CD14-positive monocyte (primary cell): ENCODE measurements around the gene LCA5L. TPM values are rescaled to one million over a fixed set of nuclear protein-coding genes. Genes with fewer than 3 reads are reported as not detected.
A peak's percentile ranks its signal among the peaks of the same experiment; 100 is the strongest.

Experiments
- DNase-seq, 3 donors: peaks; one replicate each; pipeline ENCODE4 v3.0.0-alpha.2; 2011 to 2022
- H2AFZ ChIP-seq: 2 replicates; pipeline ENCODE4 v1.6.0; 2012; ENCODE audit warnings: mild to moderate bottlenecking, low read depth, low read length, inconsistent platforms; ENCODE audit not compliant: insufficient read depth, poor library complexity, severe bottlenecking
- H3K27ac ChIP-seq, 2 donors: 1 replicate in 1 of 2; 2 replicates in 1 of 2; pipeline ENCODE4 v1.5.1; 2012 to 2013; ENCODE audit warnings: low read length in 2 of 2, control low read depth in 1 of 2, inconsistent platforms in 1 of 2, low read depth in 1 of 2, mild to moderate bottlenecking in 1 of 2
- H3K27me3 ChIP-seq, 2 donors: one replicate each; pipeline versions ENCODE4 v1.6.0 to v1.6.1; 2011 to 2013; ENCODE audit warnings: low read length in 2 of 2; ENCODE audit not compliant: control insufficient read depth in 2 of 2, insufficient read depth in 2 of 2
- H3K36me3 ChIP-seq, 2 donors: replicated peaks in 1 of 2; 1 replicate in 1 of 2; 2 replicates in 1 of 2; pipeline versions ENCODE4 v1.5.1 to v1.6.1; 2012 to 2013; ENCODE audit warnings: low read length in 2 of 2, control low read depth in 1 of 2, inconsistent platforms in 1 of 2, mild to moderate bottlenecking in 1 of 2; ENCODE audit not compliant: insufficient read depth in 2 of 2, control insufficient read depth in 1 of 2
- H3K4me1 ChIP-seq, 2 donors: 1 replicate in 1 of 2; 2 replicates in 1 of 2; pipeline versions ENCODE4 v1.5.1 to v1.6.1; 2012 to 2013; ENCODE audit warnings: low read length in 2 of 2, control low read depth in 1 of 2, inconsistent platforms in 1 of 2, mild to moderate bottlenecking in 1 of 2, moderate library complexity in 1 of 2; ENCODE audit not compliant: insufficient read depth in 2 of 2, control insufficient read depth in 1 of 2
- H3K4me2 ChIP-seq: replicated peaks from 2 replicates; pipeline ENCODE3; 2012; ENCODE audit warnings: low read length, moderate library complexity, mild to moderate bottlenecking; ENCODE audit not compliant: poor library complexity, severe bottlenecking; ENCODE audit errors: extremely low read depth
- H3K4me3 ChIP-seq, 3 experiments: fragments of 200-600 bp in 1 of 3; sonication (generic) in 1 of 3; replicated peaks in 1 of 3; 1 replicate in 2 of 3; 2 replicates in 1 of 3; pipeline ENCODE4 v1.5.1; 2011 to 2013; ENCODE audit warnings: low read length in 3 of 3, mild to moderate bottlenecking in 3 of 3, control low read depth in 2 of 3, low read depth in 2 of 3, inconsistent platforms in 1 of 3, moderate library complexity in 1 of 3
- H3K79me2 ChIP-seq: 2 replicates; pipeline ENCODE4 v1.6.0; 2012; ENCODE audit warnings: mild to moderate bottlenecking, control low read depth, inconsistent platforms, low read length, moderate library complexity; ENCODE audit not compliant: insufficient read depth
- H3K9ac ChIP-seq: 2 replicates; pipeline ENCODE4 v1.6.0; 2017; ENCODE audit warnings: low read length, mild to moderate bottlenecking; ENCODE audit not compliant: insufficient read depth, poor library complexity, severe bottlenecking
- H3K9me3 ChIP-seq, 2 donors: replicated peaks in 1 of 2; 1 replicate in 1 of 2; 2 replicates in 1 of 2; pipeline versions ENCODE4 v1.5.1 to v1.6.1; 2012 to 2013; ENCODE audit warnings: low read length in 2 of 2, control low read depth in 1 of 2; ENCODE audit not compliant: control insufficient read depth in 1 of 2, insufficient read depth in 1 of 2
- H4K20me1 ChIP-seq: 2 replicates; pipeline ENCODE4 v1.6.0; 2012; ENCODE audit warnings: mild to moderate bottlenecking, low read length, control low read depth, moderate library complexity; ENCODE audit not compliant: insufficient read depth
- H3K27ac Mint-ChIP-seq, 7 donors: one replicate each; pipeline ENCODE4 v1.8.0; 2020; ENCODE audit warnings: mild to moderate bottlenecking in 7 of 7, mixed read lengths in 7 of 7, moderate library complexity in 6 of 7, inconsistent platforms in 2 of 7
- H3K27me3 Mint-ChIP-seq, 3 donors: one replicate each; pipeline ENCODE4 v1.8.0; 2021 to 2022; ENCODE audit warnings: low read depth in 3 of 3, mild to moderate bottlenecking in 3 of 3, mixed read lengths in 3 of 3, moderate library complexity in 3 of 3, inconsistent platforms in 1 of 3
- H3K36me3 Mint-ChIP-seq, 2 donors: one replicate each; pipeline ENCODE4 v1.8.0; 2020; ENCODE audit warnings: mixed read lengths in 2 of 2, inconsistent platforms in 1 of 2, mild to moderate bottlenecking in 1 of 2
- H3K4me1 Mint-ChIP-seq: one replicate; pipeline ENCODE4 v1.8.0; 2020; ENCODE audit warnings: mild to moderate bottlenecking, mixed read lengths
- H3K4me3 Mint-ChIP-seq, 2 donors: one replicate each; pipeline ENCODE4 v1.8.0; 2020; ENCODE audit warnings: mild to moderate bottlenecking in 2 of 2, mixed read lengths in 2 of 2, moderate library complexity in 1 of 2
- H3K9me3 Mint-ChIP-seq, 7 donors: one replicate each; pipeline ENCODE4 v1.8.0; 2020 to 2022; ENCODE audit warnings: mixed read lengths in 7 of 7, mild to moderate bottlenecking in 6 of 7, moderate library complexity in 6 of 7, inconsistent platforms in 2 of 7
- WGBS: methylation state at CpG from one replicate; pipeline ENCODE4 v1.1.5; 2013; ENCODE audit warnings: missing lambda C conversion rate; ENCODE audit not compliant: insufficient coverage; 5-methylcytosine and 5-hydroxymethylcytosine counted together
- intact Hi-C, 2 donors: fragments of 100-400 bp; cut with micrococcal nuclease; formaldehyde crosslinking; loops; one replicate each; pipeline versions ENCODE4 v1.15.0 to v1.15.1; 2023
- polyA plus RNA-seq, 3 donors: library from polyadenylated mRNA; depleted of rRNA in 1 of 3; unstranded in 2 of 3; stranded (reverse) in 1 of 3; fragments of 300-500 nt in 2 of 3; fragments of >200 nt in 1 of 3; fragmentation: Illumina TruSeq in 2 of 3; gene quantifications; 1 replicate in 2 of 3; 2 replicates in 1 of 3; pipeline ENCODE4 v1.2.3, GENCODE V29; 2012 to 2021
- TF ChIP-seq, protein P1 (sequence below): fragments of 200-600 bp; IDR thresholded peaks from one replicate; pipeline ENCODE4 v1.8.0; 2022; ENCODE audit warnings: antibody characterized with exemption, mild to moderate bottlenecking

The LCA5L gene
- polyA plus RNA-seq, 3 donors: 0.12 TPM; not detected in 2

DNA sequence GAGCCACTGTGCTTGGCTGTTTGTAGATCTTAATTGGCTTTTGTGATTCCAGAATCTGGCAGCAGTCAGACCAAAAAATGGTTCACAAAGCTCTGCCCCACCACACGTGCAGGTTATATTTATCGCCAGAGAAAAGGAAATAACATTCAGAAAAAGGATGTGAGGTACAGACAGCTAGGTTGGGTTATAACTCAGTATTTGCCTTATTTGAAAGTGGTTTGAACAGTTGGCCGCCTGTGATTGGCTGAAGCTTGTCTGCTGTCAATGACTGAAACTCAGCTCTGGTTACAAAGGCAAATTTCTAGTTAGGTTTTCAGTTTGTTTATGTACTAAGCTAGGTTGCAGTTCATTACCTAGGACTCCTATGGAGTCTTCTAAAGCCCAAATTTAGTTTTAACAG is 15.8 kb upstream of the LCA5L start:
- Histone ChIP-seq H3K9ac (no peak overlapping the region), H3K4me1 (no peaks in the 10 kb centered on the region), H3K4me2 (no peak overlapping the region), H4K20me1 (no peaks in the 10 kb centered on the region), H3K9me3 (peaks cover 0 to 1% of the 10 kb centered on the region in 2 donors), H3K27ac (no peak overlapping the region), H3K27me3 (no peaks in the 10 kb centered on the region), H3K4me3 (no peak overlapping the region), H2AFZ (no peak overlapping the region), H3K79me2 (no peaks in the 10 kb centered on the region), H3K36me3 (no peaks in the 10 kb centered on the region)
- H3K4me3 Mint-ChIP-seq: no peak overlapping the region
- no peak overlapping the region for H3K27ac Mint-ChIP-seq
- WGBS: 100% methylated on average over 1 of the region's 3 CpGs
- intact Hi-C loops: no loop called here
- TF ChIP-seq, protein P1, sequence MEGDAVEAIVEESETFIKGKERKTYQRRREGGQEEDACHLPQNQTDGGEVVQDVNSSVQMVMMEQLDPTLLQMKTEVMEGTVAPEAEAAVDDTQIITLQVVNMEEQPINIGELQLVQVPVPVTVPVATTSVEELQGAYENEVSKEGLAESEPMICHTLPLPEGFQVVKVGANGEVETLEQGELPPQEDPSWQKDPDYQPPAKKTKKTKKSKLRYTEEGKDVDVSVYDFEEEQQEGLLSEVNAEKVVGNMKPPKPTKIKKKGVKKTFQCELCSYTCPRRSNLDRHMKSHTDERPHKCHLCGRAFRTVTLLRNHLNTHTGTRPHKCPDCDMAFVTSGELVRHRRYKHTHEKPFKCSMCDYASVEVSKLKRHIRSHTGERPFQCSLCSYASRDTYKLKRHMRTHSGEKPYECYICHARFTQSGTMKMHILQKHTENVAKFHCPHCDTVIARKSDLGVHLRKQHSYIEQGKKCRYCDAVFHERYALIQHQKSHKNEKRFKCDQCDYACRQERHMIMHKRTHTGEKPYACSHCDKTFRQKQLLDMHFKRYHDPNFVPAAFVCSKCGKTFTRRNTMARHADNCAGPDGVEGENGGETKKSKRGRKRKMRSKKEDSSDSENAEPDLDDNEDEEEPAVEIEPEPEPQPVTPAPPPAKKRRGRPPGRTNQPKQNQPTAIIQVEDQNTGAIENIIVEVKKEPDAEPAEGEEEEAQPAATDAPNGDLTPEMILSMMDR: no peak
- H3K9me3 Mint-ChIP-seq: peaks cover 0 to 10% (median 7%) of the 10 kb centered on the region in 7 donors
- no peaks in the 10 kb centered on the region for H3K36me3 Mint-ChIP-seq
- DNase-seq: no peak
- peaks cover 0 to 1% (median 0%) of the 10 kb centered on the region in 3 donors for H3K27me3 Mint-ChIP-seq
- H3K4me1 Mint-ChIP-seq: no peaks in the 10 kb centered on the region

DNA sequence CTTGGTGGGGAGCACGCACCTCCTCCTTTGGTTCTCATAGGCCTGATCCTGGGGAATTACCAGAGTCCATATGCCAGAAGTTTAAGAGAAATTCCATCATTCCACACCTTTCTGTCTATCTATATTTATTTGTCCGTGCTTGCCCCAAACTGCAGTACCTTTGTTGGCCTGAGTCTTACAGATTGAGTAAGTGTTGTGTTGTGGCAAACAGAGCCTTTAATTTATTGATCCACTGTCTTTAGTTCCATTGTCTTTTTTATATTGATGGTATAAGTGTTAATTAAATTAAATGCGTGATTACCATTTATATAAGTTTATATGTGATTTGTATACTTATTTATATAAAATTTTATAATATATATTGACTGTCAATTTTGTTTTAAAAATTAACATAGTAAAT is 11.1 kb upstream of the LCA5L start:
- no peak overlapping the region for H3K27ac ChIP-seq
- no peak overlapping the region for H3K4me2 ChIP-seq
- no CpG with 5 or more reads among the region's 3 CpGs for WGBS
- intact Hi-C loops: no loop called here
- TF ChIP-seq, protein P1: peak; percentile 7
- H3K9me3 ChIP-seq: no peaks in the 10 kb centered on the region
- no peaks in the 10 kb centered on the region for H3K27me3 ChIP-seq
- peaks cover 1% of the 10 kb centered on the region for H3K4me1 Mint-ChIP-seq
- H3K27me3 Mint-ChIP-seq: peaks cover 0 to 1% (median 0%) of the 10 kb centered on the region in 3 donors
- no peaks in the 10 kb centered on the region for H3K36me3 Mint-ChIP-seq
- H3K4me3 Mint-ChIP-seq: no peak overlapping the region
- peaks cover 0 to 2% (median 0%) of the 10 kb centered on the region in 7 donors for H3K9me3 Mint-ChIP-seq
- H3K4me1 ChIP-seq: no peaks in the 10 kb centered on the region
- no peak for DNase-seq
- H3K79me2 ChIP-seq: no peaks in the 10 kb centered on the region
- H3K27ac Mint-ChIP-seq: no peak overlapping the region
- no peak overlapping the region for H3K4me3 ChIP-seq
- no peaks in the 10 kb centered on the region for H4K20me1 ChIP-seq
- no peak overlapping the region for H2AFZ ChIP-seq
- H3K9ac ChIP-seq: no peak overlapping the region
- no peaks in the 10 kb centered on the region for H3K36me3 ChIP-seq
